Upper lobe of left lung (tissue), 4 donors: ENCODE results near the gene VPS41.

Source experiments
- CTCF ChIP-seq, 6 experiments: fragments of 450-650 bp in 4 of 6; fragments of 200-600 bp in 2 of 6; sonication (generic) in 2 of 6; IDR thresholded peaks; one replicate each; pipeline ENCODE4 v1.5.1; 2016 to 2019; ENCODE audit warnings: antibody characterized with exemption in 6 of 6
- EP300 ChIP-seq, 4 donors: sonication (generic); formaldehyde crosslinking; IDR thresholded peaks; one replicate each; pipeline ENCODE4 v1.5.1; 2017; ENCODE audit warnings: antibody characterized with exemption in 4 of 4, control low read depth in 2 of 4
- POLR2A ChIP-seq, 4 donors: fragments of 450-650 bp; IDR thresholded peaks; one replicate each; pipeline ENCODE4 v1.5.1; 2016 to 2017; ENCODE audit warnings: antibody characterized with exemption in 4 of 4, mild to moderate bottlenecking in 2 of 4
- POLR2AphosphoS5 ChIP-seq, 2 donors: sonication (generic); formaldehyde crosslinking; IDR thresholded peaks; one replicate each; pipeline ENCODE4 v1.5.1; 2017; ENCODE audit warnings: antibody characterized with exemption in 2 of 2

GRCh38 chr7:38679419-38679818, 229.6 kb downstream of the VPS41 start:
- TF ChIP-seq POLR2A (IDR thresholded peaks at IDR 0.05) (peak in 1 of 4 donors; percentile 14), CTCF (IDR thresholded peaks at IDR 0.05) (no peak), POLR2AphosphoS5 (IDR thresholded peaks at IDR 0.05) (no peak), EP300 (IDR thresholded peaks at IDR 0.05) (no peak)
